ENCODE results near the gene RGL3.
A peak's percentile ranks its signal among the peaks of the same experiment; 100 is the strongest.
"Not testable (repeated sequence)": the region's sequence is repeated elsewhere in the genome, so short reads cannot be mapped to it uniquely, and the experiment has no call there.

Gene RGL3

DNA sequence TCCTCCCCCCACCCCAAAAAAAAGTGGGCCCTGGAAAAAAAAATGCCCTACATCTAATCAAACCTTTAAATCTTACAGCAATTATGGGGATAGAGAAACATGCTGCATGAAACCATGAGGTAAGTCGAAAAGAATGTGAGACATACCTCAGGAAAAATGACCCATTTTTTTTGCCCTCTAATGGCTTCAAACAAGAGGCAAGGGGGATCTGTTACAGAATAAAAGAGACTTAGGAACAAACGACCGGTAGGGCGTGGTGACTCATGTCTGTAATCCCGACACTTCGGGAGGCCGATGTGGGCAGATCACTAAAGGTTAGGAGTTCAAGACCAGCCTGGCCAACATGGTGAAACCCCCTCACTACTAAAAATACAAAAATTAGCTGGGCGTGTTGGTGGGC, 8.4 kb downstream of the RGL3 start:
- H3K27ac ChIP-seq (replicated peaks), result no peak overlapping the region
- no peaks in the 10 kb centered on the region for H3K27me3 ChIP-seq (ENCODE audit: insufficient read depth, poor library complexity, severe bottlenecking)
- DNase-seq (ENCODE audit: low read depth in 1 of 2, low spot score in 1 of 2), result no peak
- TF ChIP-seq, protein P1, sequence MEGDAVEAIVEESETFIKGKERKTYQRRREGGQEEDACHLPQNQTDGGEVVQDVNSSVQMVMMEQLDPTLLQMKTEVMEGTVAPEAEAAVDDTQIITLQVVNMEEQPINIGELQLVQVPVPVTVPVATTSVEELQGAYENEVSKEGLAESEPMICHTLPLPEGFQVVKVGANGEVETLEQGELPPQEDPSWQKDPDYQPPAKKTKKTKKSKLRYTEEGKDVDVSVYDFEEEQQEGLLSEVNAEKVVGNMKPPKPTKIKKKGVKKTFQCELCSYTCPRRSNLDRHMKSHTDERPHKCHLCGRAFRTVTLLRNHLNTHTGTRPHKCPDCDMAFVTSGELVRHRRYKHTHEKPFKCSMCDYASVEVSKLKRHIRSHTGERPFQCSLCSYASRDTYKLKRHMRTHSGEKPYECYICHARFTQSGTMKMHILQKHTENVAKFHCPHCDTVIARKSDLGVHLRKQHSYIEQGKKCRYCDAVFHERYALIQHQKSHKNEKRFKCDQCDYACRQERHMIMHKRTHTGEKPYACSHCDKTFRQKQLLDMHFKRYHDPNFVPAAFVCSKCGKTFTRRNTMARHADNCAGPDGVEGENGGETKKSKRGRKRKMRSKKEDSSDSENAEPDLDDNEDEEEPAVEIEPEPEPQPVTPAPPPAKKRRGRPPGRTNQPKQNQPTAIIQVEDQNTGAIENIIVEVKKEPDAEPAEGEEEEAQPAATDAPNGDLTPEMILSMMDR (IDR thresholded peaks at IDR 0.05; ENCODE audit: insufficient read depth, low read length), result no peak
- TF ChIP-seq, protein P2, sequence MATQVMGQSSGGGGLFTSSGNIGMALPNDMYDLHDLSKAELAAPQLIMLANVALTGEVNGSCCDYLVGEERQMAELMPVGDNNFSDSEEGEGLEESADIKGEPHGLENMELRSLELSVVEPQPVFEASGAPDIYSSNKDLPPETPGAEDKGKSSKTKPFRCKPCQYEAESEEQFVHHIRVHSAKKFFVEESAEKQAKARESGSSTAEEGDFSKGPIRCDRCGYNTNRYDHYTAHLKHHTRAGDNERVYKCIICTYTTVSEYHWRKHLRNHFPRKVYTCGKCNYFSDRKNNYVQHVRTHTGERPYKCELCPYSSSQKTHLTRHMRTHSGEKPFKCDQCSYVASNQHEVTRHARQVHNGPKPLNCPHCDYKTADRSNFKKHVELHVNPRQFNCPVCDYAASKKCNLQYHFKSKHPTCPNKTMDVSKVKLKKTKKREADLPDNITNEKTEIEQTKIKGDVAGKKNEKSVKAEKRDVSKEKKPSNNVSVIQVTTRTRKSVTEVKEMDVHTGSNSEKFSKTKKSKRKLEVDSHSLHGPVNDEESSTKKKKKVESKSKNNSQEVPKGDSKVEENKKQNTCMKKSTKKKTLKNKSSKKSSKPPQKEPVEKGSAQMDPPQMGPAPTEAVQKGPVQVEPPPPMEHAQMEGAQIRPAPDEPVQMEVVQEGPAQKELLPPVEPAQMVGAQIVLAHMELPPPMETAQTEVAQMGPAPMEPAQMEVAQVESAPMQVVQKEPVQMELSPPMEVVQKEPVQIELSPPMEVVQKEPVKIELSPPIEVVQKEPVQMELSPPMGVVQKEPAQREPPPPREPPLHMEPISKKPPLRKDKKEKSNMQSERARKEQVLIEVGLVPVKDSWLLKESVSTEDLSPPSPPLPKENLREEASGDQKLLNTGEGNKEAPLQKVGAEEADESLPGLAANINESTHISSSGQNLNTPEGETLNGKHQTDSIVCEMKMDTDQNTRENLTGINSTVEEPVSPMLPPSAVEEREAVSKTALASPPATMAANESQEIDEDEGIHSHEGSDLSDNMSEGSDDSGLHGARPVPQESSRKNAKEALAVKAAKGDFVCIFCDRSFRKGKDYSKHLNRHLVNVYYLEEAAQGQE (IDR thresholded peaks at IDR 0.05; ENCODE audit: insufficient replicate concordance, low read depth), result no peak
- TF ChIP-seq SPI1 (IDR thresholded peaks at IDR 0.05; ENCODE audit: borderline replicate concordance, low read depth), result no peak
- no peak for TF ChIP-seq GABPA (IDR thresholded peaks at IDR 0.05; ENCODE audit: low read depth)
- no peak for TF ChIP-seq POLR2AphosphoS5 (IDR thresholded peaks at IDR 0.05; ENCODE audit: low read depth)
- no peak overlapping the region for H3K4me3 ChIP-seq (replicated peaks; ENCODE audit: insufficient read depth, low read length)

DNA sequence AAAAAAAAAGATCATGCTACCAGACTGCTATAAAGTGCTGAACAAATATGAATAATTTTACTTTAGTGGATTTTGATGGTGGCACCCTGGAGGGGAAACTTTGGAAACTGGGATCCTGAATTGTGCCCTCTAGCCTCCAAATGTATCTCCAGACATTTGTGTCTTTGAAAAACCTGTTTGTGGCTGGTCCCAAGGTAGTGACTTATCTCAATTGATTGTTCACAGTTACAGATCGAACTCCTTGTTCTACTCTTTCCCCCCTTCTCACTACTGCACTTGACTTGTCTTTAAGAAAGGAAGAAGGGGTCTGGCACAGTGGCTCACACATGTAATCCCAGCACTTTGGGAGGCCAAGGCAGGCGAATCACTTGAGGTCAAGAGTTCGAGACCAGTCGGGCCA, 10.5 kb downstream of the RGL3 start:
- TF ChIP-seq, protein P1 (IDR thresholded peaks at IDR 0.05; ENCODE audit: insufficient read depth, low read length), result no peak
- TF ChIP-seq GABPA (IDR thresholded peaks at IDR 0.05; ENCODE audit: low read depth) (no peak), POLR2AphosphoS5 (IDR thresholded peaks at IDR 0.05; ENCODE audit: low read depth) (no peak), SPI1 (IDR thresholded peaks at IDR 0.05; ENCODE audit: borderline replicate concordance, low read depth) (no peak)
- TF ChIP-seq, protein P2 (IDR thresholded peaks at IDR 0.05; ENCODE audit: insufficient replicate concordance, low read depth), result no peak
- no peaks in the 10 kb centered on the region for H3K27me3 ChIP-seq (ENCODE audit: insufficient read depth, poor library complexity, severe bottlenecking)
- H3K4me3 ChIP-seq (replicated peaks; ENCODE audit: insufficient read depth, low read length), result no peak overlapping the region
- H3K27ac ChIP-seq (replicated peaks), result no peak overlapping the region
- DNase-seq (ENCODE audit: low read depth in 1 of 2, low spot score in 1 of 2), result no peak

DNA sequence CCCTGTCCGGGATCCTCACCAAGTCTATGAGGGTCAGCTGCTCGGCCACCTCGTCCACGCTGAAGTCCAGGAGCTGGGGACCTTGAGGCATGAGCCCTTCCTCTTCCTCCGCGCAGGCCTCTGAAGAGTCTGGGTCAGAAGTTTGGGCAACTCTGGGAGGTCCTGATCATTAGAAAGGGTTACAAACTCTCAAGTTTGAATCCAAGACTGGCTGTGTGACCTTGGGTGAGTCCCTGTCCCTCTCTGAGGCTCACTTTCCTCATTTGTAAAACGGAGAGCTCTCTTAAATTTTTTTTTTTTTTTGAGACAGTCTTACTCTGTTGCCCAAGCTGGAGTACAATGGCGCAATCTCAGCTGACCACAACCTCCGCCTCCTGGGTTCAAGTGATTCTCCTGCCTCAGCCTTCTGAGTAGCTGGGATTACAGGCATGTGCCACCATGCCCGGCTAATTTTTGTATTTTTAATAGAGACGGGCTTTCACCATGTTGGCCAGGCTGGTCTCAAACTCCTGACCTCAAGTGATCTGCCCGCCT, 12.3 kb downstream of the RGL3 start:
- not testable (repeated sequence) for H3K27ac ChIP-seq (replicated peaks); H3K4me3 ChIP-seq (replicated peaks; ENCODE audit: insufficient read depth, low read length); H3K27me3 ChIP-seq (ENCODE audit: insufficient read depth, poor library complexity, severe bottlenecking)
- peak in 1 of 2 experiments; percentile 56 for DNase-seq (ENCODE audit: low read depth in 1 of 2, low spot score in 1 of 2)

DNA sequence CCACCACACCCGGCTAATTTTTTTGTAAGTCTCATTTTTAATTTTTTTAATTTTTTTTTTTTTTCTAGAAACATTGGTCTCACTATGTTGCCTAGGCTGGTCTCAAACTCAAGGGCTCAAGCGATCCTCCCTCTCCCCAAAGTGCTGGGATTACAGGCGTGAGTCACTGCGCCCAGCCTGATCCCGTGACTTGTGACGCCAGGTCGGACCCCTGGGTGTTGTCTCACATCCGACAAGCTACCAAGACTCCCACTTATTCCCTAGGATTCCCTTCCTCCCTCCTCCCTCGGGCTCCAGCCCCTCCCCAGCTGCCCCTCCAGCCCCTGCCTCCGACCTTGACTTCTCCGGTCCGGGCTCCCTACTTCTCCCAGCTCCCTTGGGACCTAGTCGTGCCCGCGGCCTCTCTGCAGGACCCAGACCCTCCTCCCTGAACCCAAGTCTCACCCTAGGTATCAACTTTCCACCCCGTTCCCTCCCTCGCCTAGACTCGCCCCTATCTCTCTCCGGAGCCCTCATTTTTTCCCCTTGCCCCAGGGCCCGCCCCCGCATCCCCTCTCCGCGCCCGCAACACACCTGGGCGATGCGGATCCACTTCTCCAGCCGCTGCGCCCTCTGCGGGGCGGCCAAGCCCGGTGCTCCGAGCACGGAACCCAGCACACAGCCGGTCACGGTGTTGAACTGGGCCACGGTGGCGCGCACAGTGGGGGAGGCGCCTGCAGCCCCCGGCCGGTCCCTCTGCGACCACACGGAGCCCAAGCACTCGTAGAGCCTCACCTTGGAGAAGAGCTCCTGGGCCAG, 13.1 kb downstream of the RGL3 start:
- DNase-seq (ENCODE audit: low read depth in 1 of 2, low spot score in 1 of 2), result no peak
- no peak overlapping the region for H3K4me3 ChIP-seq (replicated peaks; ENCODE audit: insufficient read depth, low read length)
- H3K27me3 ChIP-seq (ENCODE audit: insufficient read depth, poor library complexity, severe bottlenecking), result no peaks in the 10 kb centered on the region
- TF ChIP-seq SPI1 (IDR thresholded peaks at IDR 0.05; ENCODE audit: borderline replicate concordance, low read depth) (no peak), GABPA (IDR thresholded peaks at IDR 0.05; ENCODE audit: low read depth) (no peak), POLR2AphosphoS5 (IDR thresholded peaks at IDR 0.05; ENCODE audit: low read depth) (no peak)
- TF ChIP-seq, protein P1 (IDR thresholded peaks at IDR 0.05; ENCODE audit: insufficient read depth, low read length), result no peak
- TF ChIP-seq, protein P2 (IDR thresholded peaks at IDR 0.05; ENCODE audit: insufficient replicate concordance, low read depth), result no peak
- H3K27ac ChIP-seq (replicated peaks), result no peak overlapping the region
